ENCODE results near the gene UBE2V1. TPM values are rescaled to one million over a fixed set of nuclear protein-coding genes. Genes with fewer than 3 reads are reported as not detected.
"Not testable (repeated sequence)": the region's sequence is repeated elsewhere in the genome, so short reads cannot be mapped to it uniquely, and the experiment has no call there.

Gene UBE2V1
- total RNA-seq, 1 donor from 2014 or later, result 77.1 TPM

- no peaks in the 10 kb centered on the region for H3K36me3 ChIP-seq
- intact Hi-C loops (cut with micrococcal nuclease), result no loop called here
Observed at GRCh38 chr20:50065325-50065615, 47.7 kb downstream of the UBE2V1 start.

DNA sequence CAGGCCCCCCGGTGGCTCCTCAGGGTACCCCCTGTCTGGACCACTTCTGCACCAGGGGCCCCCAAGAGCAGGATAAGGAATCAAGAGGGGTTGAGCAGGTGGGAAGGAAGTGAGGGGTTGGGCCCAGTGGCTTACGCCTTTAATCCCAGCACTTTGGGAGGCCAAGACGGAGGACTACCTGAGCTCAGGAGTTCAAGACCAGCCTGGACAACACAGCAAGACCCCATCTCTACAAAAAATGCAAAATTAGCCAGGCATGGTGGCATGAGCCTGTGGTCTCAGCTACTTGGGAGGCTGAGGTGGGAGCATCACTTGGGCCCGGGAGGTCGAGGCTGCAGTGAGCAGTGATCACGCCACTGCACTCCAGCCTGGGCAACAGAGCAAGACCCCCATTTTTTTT is 49.2 kb downstream of the UBE2V1 start:
- H3K27me3 ChIP-seq (ENCODE audit: low read depth); H3K9me3 ChIP-seq (replicated peaks); H3K27ac ChIP-seq (replicated peaks); DNase-seq; H3K4me1 ChIP-seq; H3K4me3 ChIP-seq; H3K36me3 ChIP-seq; intact Hi-C loops (cut with micrococcal nuclease): not testable (repeated sequence)

More at GRCh38 chr20:50065325-50065615, 47.7 kb downstream of the UBE2V1 start:
- H3K4me3 ChIP-seq, result no peak overlapping the region
- no peak for TF ChIP-seq CTCF (IDR thresholded peaks at IDR 0.05; ENCODE audit: borderline replicate concordance)
- DNase-seq, result no peak
- no peaks in the 10 kb centered on the region for H3K9me3 ChIP-seq (replicated peaks)
- no peak overlapping the region for H3K27ac ChIP-seq (replicated peaks)
- no peaks in the 10 kb centered on the region for H3K27me3 ChIP-seq (ENCODE audit: low read depth)
- H3K4me1 ChIP-seq, result no peaks in the 10 kb centered on the region

DNA sequence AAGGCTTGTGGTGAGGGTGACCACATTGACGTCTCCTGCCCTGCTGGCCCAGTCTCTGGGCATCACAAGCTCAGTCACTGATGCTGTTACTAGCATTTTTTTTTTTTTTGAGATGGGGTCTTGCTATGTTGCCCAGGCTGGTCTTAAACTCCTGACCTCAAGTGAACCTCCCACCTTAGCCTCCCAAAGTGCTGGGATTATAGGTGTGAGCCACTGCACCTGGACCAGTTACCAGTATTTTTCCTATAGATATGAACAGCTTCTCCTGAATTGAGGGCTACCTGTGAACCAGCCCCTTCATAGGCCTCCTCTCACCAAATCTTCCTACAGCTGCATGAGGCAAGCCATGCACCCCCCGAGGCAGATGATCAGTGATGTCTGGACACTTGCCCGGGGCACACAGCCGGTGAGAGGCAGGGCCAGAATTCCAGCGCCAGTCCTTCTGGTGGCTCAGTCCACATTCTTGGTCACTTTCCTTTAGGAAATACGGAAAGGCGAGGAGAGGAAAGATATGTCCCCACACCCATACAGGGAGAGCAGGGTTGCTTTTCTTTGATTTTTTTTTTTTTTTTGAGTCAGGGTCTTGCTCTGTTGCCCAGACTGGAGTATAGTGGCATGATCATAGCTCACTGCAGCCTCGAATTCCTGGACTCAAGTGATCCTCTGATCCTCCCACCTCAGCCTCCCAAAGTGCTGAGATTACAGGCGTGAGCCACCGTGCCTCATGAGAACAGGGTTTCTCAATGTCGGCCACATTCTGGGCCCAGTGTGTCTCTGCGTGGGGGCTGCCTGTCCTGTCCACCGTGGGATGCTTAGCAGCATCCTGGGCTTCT is 50.7 kb downstream of the UBE2V1 start:
- Histone ChIP-seq H3K9me3 (replicated peaks) (no peaks in the 10 kb centered on the region), H3K4me1 (no peaks in the 10 kb centered on the region), H3K36me3 (no peaks in the 10 kb centered on the region), H3K27me3 (ENCODE audit: low read depth) (no peaks in the 10 kb centered on the region), H3K4me3 (no peak overlapping the region), H3K27ac (replicated peaks) (no peak overlapping the region)
- no peak for DNase-seq
- intact Hi-C loops (cut with micrococcal nuclease), result no loop called here
- no peak for TF ChIP-seq CTCF (IDR thresholded peaks at IDR 0.05; ENCODE audit: borderline replicate concordance)

DNA sequence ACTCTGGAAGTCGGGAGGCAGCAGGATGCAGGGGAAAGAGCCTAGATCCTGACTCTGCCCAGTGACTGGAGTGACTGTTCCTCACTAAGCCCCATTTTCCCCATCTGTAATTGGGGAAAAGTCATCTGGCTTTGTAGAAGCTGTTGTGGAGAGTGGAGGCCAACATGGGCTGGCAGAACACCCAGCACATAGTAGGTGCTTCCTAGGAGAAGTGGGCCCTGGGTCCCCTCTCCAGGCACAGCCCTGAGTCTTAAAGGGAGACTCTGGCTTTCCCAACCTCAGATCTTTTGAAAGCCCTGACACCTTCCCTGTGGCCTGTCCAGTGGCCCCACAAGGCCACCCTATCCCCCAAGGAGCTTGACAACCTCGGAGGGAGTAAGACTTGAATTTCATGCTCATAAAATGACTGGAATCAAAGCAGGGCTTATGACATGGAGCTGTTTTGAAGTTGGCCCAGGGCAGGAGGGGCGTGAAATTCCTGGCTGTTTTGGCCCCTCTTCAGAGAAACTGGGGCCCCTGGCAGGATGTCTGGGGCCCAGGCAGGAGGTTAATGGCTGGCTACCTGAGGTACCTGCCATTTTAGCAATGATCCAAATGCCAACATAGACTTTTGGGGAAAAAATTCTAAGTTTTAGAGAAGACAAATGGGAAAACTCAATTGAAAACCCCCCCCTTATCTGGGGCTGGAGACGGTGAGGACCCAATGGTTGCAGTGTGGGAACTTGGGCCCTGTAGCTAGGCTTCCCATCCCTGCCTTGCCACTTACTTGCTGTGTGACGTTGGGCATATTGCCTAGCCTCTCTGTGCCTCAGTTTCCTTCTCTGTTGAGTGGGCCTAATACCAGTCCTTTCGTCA is 51.6 kb downstream of the UBE2V1 start:
- H3K27me3 ChIP-seq (ENCODE audit: low read depth), result no peaks in the 10 kb centered on the region
- no peak overlapping the region for H3K27ac ChIP-seq (replicated peaks)
- no peak for DNase-seq
- H3K9me3 ChIP-seq (replicated peaks), result no peaks in the 10 kb centered on the region
- H3K4me3 ChIP-seq, result no peak overlapping the region
- H3K36me3 ChIP-seq, result no peaks in the 10 kb centered on the region
- H3K4me1 ChIP-seq, result no peaks in the 10 kb centered on the region
- no peak for TF ChIP-seq CTCF (IDR thresholded peaks at IDR 0.05; ENCODE audit: borderline replicate concordance)
- intact Hi-C loops (cut with micrococcal nuclease), result no loop called here

GRCh38 chr20:50058662-50059402 is 54.1 kb downstream of the UBE2V1 start:
- no peak for DNase-seq
- Histone ChIP-seq H3K9me3 (replicated peaks) (no peaks in the 10 kb centered on the region), H3K27ac (replicated peaks) (no peak overlapping the region), H3K27me3 (ENCODE audit: low read depth) (no peaks in the 10 kb centered on the region), H3K4me1 (peaks cover 17% of the 10 kb centered on the region), H3K36me3 (no peaks in the 10 kb centered on the region), H3K4me3 (no peak overlapping the region)
- intact Hi-C loops (cut with micrococcal nuclease), result no loop called here
- TF ChIP-seq CTCF (IDR thresholded peaks at IDR 0.05; ENCODE audit: borderline replicate concordance), result no peak

Data from left ventricle myocardium inferior (tissue), 1 donor.